GM21825 (cell line): ENCODE data around the gene NTN1.

Source experiments
- ATAC-seq: cut with Tn5 transposase; IDR thresholded peaks from one replicate; pipeline ENCODE4 v1.9.1; 2021; ENCODE audit warnings: mild to moderate bottlenecking, moderate library complexity; ENCODE audit not compliant: unreplicated experiment

Gene NTN1

DNA sequence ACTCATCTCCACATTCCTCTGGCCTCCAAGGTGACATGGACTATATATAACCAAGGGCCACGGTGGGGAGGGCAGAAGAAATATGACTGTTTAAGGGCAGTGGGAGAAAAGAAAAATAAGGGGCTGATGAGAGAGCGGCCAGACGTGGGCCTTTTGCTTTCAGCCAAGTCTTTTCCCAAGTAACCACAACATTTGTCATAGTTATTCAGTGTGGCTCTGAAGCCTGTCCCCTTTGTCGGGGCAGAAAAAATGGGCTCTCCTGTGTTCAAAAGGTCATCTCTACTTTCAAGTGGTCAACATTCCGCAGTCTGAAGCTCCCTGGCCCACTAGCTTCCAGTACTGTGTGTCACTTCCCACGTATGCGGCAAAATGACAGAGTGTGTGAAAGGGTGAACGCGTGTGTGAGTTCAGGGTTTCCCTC, 245.4 kb downstream of the NTN1 start:
- no peak for ATAC-seq

- no peak for ATAC-seq
Observed at GRCh38 chr17:9268546-9268945, 247.2 kb downstream of the NTN1 start.

DNA sequence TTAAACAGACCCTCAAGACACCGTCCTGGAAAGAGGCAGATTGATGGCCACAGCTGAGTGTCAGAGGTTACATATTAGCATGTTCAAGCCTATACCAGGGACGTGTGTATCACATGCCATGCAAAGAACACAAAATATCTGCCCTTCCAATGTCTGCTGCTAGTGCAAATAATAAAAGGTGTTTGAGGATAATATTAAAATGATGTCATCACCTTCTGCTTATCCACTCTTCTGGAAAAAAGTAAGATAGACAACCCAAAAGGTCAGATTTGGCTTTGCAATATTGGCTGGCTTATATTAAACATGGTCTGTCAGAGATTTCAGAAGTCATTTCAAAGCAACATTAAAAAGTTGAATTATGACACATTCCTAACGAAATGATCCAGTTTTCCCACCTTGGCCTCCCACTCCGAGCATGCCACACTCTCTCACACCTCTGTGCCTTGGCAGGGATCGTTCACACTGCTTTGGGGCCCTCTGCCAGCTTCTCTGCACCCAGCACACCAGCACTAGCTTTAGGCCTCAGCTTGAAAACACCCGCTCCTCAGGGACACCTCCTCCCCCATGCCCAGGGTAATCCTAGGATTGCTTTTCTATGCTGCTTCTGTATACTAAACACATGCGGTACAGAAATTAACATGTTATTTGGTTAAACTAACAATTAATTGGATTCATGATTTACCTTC, 248.2 kb downstream of the NTN1 start:
- no peak for ATAC-seq

DNA sequence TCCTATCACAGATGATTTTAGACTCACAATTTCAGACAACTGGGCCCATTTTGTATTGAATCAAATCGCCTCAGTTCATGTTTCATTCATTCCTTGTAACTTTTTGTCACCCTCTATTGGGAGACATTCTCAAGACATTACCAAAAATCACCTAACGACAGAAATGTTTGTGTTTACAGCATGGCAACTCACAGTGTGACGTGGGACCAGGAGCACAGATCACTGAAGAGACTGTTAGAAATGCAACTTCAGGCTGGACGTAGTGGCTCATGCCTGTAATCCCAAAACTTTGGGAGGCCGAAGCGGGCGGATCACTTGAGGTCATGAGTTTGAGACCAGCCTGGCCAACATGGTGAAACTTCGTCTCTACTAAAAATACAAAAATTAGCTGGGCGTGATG, 249.6 kb downstream of the NTN1 start:
- ATAC-seq = no peak

DNA sequence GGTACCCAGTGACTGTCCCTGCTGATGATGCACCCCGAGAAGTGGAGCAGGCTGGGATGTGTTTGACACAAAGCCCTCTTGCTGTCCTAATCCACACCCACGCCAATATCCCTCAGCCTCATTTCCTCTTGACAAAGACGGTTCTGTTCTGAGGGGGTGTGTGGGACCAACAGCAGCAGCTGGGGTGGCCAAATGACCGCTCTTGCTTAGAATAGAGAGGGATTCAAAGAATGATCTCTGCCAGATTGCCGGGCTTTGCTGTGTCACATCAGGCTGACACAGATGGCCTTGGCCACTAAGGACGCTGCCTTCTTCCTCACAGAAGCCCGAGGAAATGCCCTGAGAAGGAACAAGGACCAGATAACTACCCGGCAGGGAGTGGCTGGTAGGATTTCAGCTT, 250.7 kb downstream of the NTN1 start:
- no peak for ATAC-seq

DNA sequence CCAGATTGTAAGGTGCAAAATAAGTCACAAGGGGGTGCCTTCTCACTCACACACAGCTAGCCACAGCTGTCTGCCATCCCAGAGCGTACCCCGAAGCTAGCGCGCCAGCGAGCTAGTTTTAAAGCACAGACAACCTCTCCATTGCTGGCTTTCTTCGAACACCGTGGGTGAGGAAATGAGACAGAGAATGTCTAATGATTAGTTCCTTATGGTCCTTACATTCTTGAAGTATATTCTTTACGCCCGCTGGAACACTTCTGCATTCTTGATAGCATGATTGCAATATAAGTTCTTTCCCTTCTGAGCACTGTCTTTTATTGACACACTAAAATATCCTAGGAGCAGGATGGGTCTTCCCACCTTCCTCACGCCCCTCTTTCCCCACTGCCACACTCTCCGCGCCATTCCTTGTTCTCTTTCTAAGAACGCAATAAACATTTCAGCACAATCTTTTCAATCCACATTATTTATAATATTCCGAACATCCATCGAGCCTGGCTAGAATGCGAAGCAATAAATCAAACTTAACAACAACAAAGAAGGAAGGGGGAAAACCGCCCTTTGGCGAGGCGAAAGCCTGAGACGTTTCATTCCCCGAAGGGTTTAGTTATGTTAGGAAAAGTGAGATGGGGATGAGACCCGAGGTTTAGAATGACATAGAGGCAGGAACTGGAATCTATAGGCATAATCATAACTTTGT, 251.3 kb downstream of the NTN1 start:
- no peak for ATAC-seq

DNA sequence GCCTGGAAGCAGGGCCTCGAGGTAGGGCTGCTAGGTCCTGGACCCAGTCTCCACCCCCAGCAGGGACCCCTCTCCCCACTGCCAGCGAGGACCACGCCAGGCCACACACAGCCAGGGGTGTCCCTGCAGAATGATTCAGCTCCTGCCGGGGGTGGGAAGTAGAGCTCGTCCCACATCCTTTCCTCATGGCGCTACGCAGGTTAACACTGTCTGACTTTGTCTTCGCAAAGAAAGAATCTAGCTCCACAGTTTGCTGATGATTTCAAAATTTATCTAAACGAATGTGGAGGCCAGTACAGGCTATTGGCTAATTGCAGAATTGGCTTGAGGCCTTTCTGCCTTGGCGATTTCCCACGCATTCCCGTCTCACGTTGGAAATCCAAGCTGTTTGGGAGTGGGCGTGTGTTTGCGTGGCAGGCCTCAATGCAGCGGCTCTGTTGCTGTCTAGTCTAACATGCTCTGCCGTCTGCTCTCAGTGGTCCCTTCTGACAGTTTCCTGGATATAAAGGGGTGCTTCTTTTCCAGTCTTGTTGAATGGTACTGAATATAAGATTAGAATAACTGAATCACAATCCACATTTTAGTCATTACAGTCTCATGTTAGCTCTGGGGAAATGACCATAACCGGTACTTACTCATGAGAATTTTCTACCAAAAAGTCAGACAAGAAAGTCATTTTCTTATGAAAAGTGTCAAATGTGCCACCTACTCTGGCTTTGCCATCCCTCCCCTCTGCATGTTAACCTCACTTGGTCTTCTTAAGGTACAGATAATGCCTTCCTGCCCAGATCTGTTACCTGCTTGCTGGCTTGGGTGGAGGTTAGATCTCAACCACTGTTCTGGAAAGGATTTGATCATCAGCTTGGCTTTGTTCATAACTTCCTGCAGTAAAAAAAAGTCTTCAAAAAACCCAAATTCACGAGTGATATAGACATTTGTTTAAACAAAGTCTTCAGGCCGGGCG, 252.4 kb downstream of the NTN1 start:
- no peak for ATAC-seq

DNA sequence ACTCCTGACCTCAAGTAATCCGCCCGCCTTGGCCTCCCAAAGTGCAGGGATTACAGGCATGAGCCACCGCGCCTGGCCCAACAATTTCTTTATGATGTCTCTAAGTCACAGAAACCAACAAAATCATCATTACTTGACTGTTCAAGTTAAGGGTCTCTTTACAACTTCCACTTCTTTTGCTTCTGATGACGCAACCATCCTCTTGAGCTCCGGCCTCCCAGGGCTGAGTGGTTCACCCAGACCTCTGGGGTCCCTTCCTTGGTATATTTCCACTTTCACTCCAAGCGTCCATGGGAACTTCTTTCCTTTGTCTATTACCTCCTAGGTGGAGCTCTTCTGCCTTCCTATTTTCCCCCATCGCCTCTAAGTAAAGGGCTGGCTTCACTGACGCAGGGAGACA, 253.7 kb downstream of the NTN1 start:
- no peak for ATAC-seq

- ATAC-seq = no peak
Observed at GRCh38 chr17:9279893-9280292, 258.6 kb downstream of the NTN1 start.

DNA sequence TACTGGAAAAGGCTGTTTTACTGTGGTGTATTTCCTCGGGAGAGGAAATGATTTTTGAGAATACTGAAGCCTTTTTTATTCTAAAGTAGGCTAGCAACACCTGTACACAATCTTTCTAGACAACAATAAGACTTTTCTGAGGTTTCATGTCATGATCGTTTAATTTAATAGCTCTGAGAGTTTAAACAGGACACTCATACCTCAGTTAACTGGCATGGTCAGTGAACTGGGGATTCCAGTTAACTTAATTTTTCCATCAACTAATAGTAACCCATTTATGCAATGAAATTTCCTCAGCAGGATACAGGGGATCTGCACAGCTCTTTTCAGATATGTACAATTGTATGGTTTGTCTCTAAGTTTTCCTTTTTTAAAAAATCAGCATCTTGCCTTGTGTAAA, 262.6 kb downstream of the NTN1 start:
- ATAC-seq = no peak

DNA sequence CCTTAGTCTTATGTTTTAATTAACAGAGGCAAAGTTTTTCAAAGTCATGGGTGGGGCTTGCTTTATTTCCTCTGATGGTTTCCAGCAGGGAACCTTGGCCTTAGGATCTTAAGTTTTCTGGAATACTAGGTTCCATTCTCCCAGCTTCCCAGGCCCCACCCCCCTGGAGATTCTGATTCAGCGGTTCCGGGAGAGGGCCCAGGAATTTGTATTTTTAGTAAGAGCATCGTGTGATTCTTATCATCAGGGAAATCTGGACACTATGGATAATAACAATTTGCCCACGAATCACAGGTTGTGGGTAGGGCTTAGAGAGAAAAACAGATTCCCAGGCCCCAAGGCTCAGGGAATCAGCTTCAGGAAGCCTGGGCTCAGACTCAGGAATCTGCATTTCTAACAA, 263.6 kb downstream of the NTN1 start:
- no peak for ATAC-seq

- no peak for ATAC-seq
Observed at GRCh38 chr17:9285602-9286427, 264.5 kb downstream of the NTN1 start.

DNA sequence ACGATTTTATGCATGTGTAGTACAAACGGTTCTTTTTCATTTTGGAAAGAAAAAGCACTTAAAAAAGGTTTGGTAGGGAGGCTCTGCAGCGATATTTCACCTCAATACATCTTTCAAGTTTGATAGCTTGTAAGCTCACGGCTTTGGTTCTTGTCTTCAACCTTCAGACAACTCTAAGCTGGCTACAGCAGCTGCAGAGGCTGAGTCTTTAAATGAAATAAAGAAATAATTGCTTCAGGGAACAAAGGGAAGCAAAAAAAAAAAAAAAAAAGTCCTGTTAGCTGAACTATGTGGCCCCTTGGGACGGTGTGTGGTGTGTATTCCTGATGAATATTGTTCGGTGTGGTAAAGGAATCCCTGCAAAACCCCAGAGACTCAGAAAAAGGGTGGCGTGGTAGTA, 265.1 kb downstream of the NTN1 start:
- no peak for ATAC-seq

DNA sequence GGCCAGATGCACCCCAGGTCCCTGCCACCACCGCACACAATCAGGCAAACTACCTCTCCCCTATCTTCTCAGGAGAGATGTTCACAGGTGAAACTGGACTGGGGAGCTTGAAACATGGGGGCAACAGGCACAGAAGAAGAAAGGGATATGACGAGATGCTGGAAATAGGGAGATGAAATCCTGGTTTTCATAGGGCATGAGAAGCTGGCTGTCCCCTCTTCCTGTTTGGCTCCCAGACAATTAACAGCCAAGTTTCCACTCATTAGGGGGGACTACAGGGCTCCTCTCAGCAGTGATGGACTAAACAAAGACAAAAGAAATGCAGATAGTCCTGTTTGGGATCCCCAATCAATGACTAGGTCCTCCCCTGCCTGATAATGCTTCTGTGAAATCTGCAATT, 266.0 kb downstream of the NTN1 start:
- no peak for ATAC-seq

DNA sequence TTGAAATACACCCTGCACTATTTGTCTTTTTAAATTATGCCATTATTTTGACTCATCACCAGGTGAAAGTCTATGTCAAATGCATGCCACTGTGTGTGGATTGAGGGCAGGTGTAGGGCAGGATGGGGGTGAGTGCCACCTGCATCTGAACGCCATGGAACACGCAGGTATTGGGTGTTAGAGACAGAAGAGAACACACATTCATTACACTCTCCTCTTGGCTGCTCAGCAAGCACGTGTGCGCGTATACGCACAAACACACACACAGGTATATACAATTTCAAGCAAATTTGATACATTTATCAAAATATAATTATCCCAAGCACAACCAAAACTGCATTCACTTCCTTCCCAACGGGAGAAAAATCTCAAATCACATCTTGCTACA, 268.9 kb downstream of the NTN1 start:
- ATAC-seq = no peak

DNA sequence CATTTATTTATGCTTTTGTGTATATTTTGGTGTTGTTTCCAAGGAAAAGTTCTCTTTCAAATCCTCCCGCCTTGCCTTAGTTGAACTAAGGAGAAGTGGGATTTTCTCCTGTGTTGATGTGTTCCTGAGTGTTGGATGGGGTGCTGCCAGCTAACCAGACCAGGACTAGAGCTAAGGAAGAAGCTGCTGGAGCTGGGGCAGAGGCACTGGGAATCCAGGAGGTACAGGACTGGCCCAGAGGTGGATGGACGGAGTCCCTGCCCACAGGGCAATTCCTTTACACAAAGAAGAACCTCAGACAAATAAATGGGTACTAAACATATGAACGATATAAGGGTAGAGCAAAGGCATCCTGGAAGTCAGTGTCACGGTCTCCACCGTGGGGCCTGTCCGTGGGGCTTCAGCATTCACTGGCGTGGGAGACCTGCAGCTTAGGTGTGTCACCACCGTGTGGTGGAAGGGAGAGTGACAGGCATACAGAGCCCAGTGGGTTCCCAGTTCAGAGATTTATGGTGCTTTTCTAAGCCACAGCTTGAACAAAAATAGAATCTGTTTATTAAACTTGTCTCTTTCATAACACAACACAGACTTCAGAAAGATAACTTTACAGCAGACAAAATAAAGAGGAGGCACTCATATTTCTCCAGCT, 270.7 kb downstream of the NTN1 start:
- ATAC-seq = no peak

DNA sequence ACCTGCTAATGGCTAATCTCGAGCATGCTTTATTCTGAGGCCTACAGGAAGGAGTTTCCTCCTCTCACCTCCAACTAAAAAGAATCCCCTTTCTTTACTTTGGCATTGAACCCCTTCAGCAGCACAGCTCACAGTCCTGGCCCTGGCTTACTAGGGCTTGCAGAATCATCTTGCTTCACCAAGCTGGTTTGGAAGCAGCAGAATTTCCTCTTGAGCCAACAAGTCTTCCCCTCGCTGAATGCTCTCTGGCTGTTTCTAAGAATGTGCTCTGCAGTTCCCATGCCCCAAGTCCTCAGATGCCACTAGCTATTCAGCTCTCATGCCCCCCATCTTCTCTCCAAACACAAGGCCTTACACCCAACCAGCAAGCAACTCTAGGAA, 271.2 kb downstream of the NTN1 start:
- no peak for ATAC-seq
